ENCODE results near the gene MICAL3.
"Not testable (repeated sequence)": the region's sequence is repeated elsewhere in the genome, so short reads cannot be mapped to it uniquely, and the experiment has no call there.

The MICAL3 gene, protein sequence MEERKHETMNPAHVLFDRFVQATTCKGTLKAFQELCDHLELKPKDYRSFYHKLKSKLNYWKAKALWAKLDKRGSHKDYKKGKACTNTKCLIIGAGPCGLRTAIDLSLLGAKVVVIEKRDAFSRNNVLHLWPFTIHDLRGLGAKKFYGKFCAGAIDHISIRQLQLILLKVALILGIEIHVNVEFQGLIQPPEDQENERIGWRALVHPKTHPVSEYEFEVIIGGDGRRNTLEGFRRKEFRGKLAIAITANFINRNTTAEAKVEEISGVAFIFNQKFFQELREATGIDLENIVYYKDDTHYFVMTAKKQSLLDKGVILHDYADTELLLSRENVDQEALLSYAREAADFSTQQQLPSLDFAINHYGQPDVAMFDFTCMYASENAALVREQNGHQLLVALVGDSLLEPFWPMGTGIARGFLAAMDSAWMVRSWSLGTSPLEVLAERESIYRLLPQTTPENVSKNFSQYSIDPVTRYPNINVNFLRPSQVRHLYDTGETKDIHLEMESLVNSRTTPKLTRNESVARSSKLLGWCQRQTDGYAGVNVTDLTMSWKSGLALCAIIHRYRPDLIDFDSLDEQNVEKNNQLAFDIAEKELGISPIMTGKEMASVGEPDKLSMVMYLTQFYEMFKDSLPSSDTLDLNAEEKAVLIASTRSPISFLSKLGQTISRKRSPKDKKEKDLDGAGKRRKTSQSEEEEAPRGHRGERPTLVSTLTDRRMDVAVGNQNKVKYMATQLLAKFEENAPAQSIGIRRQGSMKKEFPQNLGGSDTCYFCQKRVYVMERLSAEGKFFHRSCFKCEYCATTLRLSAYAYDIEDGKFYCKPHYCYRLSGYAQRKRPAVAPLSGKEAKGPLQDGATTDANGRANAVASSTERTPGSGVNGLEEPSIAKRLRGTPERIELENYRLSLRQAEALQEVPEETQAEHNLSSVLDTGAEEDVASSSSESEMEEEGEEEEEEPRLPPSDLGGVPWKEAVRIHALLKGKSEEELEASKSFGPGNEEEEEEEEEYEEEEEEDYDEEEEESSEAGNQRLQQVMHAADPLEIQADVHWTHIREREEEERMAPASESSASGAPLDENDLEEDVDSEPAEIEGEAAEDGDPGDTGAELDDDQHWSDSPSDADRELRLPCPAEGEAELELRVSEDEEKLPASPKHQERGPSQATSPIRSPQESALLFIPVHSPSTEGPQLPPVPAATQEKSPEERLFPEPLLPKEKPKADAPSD (N-terminal part only)

DNA sequence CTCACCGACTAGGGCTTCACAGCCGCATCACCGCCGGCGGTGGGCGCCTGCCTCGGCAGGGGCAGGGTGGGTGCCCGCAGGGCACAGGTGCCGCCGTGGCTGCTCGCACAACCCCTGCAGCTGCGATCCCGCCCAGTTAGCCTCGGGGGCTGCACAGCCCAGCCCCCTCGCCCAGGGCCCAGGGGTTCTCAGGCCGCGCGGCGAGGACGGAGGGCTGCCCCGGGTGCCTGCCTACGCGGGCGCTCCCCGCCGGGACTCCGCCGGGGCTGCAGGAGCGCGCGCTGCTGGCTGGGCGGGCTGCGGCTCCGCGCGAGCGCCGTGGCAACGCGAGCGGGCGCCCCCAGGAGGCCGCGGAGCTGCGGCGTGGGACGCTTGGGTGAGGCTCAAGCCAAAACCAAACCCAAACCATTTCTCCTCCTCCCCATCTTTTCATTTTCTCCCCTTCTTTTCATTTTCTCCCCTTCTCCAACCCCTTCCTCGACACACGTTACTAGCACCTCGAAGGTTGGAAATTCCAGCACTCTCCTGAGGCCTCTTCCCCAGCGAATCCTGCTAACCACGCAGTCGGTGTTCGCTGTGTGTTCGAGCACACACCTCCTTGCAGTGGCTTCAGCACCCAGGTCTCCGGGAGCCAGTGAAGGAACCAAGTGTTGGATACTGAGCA is at the start of gene MICAL3:
Gene MICAL3 (minus strand): TSS at position 286 of the 664 bp plus-strand sequence. CDS start 117,749 bp downstream, outside the sequence.
- no peak for DNase-seq (ENCODE audit: low read depth in 2 of 2, low spot score in 1 of 2)

DNA sequence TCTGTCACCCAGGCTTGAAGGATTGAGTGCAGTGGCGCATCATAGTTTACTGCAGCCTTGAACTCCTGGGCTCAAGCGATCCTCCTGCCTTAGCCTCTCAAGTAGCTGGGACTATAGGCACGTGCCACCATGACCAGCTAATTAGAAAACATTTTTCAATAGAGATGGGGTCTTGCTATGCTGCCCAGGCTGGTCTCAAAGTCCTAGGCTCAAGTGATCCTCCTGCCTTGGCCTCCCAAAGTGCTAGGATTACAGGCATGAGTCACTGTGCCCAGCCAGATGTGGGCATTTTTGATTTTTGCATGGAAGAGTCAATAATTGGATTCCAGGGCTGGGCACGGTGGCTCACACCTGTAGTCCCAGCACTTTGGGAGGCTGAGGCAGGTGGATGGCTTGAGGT is 49.6 kb upstream of the MICAL3 start:
- DNase-seq (ENCODE audit: low read depth in 2 of 2, low spot score in 1 of 2): not testable (repeated sequence)

DNA sequence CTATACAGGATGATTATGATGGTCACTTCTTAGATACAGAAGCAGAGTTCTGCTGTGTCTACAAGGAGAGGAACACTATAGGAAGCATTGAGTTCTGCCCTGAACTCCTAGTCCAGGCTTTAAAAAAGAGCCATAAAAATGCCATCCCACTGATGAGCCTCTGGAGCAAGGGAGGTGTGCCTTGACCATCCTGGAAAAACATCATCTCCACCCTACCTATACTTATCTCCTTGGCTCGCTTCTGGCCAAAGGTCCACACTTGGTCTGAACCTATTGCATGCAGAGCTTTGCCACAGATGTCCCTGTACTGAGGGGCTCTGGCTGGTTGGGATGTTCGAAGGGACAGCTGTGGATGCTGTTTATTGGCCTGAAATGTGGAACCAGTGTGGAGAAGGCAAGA is 49.1 kb upstream of the MICAL3 start:
- DNase-seq (ENCODE audit: low read depth in 2 of 2, low spot score in 1 of 2): no peak

DNA sequence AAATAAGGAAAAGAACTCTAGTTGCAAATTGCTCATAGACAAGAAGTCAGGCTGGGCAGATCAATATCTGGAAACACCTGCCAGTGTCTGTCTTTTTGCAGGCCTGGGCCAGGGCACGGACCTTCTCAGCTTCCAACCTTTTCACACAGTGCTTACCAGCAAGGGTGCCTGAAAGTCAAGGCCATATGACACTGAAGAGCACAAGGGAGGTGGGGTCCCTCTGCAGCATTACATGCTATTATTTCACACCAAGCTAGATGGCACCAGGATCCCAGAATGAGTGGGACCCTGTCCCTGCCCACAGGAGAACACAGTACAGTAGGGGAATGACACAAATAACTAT is 47.6 kb upstream of the MICAL3 start:
- DNase-seq (ENCODE audit: low read depth in 2 of 2, low spot score in 1 of 2): no peak

DNA sequence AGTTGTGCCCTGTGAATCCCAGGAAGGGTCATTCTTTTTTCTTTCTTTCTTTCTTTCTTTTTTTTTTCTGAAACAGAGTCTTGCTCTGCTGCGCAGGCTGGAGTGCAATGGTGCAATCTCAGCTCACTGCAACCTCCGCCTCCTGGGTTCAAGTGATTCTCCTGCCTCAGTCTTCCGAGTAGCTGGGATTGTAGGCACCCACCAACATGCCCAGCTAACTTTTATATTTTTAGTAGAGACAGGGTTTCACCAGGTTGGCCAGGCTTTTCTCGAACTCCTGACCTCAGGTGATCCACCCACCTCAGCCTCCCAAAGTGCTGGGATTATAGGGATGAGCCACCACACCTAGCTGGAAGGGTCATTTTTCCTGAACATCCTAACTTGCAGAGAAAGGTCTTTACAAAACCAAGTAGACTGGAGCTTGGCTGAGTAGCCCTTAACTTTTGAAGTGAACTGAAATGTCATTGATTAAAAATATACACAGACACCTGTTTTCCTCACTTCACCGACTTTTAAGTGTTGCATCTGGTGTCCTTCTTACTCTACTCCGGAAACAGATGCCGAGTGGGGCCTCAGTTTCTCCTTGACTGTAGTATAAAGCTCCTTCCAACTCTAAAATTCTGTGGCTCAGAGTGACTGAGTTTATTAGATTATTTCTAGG is 47.1 kb upstream of the MICAL3 start:
- not testable (repeated sequence) for DNase-seq (ENCODE audit: low read depth in 2 of 2, low spot score in 1 of 2)

DNA sequence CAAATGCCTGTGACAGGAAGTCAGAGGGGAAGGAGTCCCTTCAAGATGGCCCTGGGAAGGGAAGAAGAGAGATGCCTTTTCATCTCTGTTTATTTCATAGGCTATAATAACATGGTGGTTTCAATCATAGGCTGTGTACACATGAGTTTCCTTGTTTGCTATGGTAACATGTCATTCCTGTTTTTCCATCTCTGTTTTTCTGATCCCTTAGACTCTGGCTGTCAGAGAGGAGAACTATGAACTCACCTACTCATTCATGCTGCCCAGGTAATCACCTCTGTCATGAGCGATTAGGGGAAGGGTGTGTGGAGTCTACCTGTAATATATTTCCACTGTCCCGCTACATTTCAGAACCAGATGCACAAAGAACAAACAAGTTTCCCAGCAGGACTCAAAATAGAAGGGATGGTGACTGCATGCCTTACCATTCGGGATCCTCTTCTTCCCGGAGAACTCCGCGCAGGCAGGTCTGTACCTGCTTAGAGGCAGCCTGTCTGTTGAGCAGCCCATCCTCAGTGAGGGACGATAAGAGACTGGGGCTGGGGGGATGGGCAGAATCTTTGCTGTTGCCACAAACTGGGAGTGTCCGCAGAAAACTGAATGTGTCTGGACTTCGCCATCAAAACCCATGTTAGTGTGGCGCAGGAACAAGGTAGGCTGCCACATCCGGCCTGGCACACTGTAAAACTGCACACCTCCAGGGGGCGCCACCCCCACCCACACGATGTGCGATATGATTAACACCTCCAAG is 46.4 kb upstream of the MICAL3 start:
- DNase-seq (ENCODE audit: low read depth in 2 of 2, low spot score in 1 of 2): no peak

DNA sequence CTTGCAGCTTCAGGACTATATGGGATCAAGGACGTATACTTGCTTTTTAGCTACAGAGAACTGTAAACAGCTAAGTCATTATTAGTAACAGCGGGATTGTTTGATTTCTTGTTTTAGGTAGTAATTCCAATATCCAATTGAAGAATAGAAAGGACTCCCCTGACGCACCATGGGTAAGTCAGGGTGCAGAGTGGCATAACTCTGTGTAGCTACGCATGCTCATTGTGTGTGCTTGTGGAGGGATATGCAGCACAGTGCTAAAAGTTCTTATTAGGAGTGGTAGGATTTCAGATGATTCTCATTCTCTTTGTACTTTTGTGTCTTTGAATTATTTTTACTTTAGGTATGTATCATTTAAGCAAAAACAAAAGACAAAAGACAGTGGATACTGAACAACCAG is 45.7 kb upstream of the MICAL3 start:
- DNase-seq (ENCODE audit: low read depth in 2 of 2, low spot score in 1 of 2): no peak

DNA sequence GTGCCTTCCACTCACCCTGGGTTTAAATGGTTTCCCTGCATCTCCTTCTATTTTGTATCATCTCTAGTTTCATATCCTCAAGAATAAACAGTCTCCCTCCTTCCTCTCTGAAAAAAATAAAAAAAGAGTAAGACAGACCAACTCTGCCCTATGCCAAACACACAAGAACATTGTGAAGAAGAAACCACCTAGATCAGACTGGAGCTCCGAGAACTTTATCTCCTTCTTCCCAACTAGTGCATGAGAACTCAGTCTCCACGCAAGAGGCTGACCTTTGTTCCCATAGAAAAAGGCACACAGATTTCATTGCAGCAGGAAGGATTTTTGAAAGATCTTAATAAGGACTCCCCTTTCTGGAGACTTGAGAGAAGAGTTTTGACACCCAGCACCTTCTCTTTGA is 44.7 kb upstream of the MICAL3 start:
- no peak for DNase-seq (ENCODE audit: low read depth in 2 of 2, low spot score in 1 of 2)

DNA sequence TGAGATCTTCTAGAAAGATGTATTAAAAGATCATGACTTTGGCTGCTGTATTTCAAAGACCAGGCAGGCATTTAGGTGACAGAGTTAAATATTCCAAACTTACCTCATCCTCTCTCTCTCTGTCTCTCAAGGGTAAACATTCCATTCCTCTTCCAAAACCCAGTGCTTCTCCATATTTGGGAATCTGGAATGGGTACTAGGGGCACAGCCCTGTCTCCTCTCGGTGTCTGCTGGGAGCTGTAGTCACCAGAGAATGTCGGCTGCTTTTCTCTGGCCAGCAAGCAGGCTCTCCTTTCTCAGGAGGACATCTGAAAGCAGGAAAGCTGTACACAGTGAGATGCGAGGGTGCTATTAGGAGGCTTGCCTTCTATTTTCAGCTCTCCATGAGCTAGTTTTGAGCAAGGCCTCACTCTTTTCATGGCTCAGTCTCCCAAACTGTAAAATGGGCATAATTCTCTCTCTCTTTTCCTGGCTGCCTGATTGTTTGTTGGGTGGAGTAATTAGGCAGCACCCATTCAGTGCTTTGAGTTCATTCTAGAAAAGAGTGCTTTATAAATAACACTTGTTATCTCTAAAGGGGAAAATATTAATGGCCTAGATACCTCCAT is 44.1 kb upstream of the MICAL3 start:
- no peak for DNase-seq (ENCODE audit: low read depth in 2 of 2, low spot score in 1 of 2)

DNA sequence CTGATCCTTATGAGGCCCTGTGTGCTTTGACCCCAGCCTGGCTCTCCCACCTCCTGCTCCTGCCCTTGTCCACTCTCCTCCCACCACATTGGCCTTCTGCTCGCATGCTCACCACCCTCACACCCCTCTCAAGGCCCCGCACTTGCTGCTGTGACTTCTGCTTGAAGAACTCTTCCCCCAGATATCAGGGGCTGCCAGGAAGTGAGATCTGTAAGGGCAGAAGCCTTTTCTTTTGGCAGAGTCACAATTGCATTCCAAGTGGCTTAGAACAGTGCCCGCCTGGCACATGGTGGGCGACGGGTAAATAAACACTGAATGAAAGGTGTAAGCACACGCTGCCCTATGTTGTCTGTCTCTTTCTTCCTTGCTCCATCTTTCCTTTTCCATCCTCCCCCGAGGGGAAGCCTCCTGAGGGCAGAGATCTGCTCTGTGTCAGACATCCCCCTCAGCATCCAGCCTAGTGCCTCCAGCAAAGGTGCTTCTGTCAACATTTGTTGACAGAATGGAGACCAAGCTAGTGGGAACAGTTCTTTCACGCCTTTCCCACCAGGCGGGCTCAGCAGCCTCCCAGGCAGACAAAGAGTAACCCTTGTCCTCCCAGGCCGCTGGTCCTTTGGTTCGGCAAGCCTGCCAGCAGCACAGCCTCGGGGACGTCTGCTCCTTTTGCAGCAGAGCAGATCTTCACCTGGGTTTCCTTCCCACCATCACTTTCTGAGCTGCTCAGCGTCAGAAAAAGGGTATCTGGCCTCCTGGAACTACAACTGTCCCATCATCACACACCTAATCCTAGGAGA is 43.4 kb upstream of the MICAL3 start:
- no peak for DNase-seq (ENCODE audit: low read depth in 2 of 2, low spot score in 1 of 2)

DNA sequence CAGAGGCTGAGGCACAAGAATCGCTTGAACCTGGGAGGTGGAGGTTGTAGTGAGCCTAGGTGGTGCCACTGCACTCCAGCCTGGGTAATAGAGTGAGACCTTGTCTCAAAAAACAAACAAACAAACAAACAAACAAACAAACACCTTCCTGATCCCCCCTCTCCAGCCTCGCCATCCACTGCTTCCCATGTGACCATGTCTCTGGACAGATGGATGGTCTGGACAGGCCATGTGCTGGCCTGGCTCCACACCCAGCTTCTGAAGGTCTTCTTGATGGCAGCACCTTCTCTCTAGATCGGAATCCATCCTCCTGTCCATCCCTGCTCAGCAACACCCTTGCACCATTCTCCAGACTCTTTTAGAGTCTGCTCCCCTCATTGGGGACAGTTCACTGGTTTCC is 42.8 kb upstream of the MICAL3 start:
- DNase-seq (ENCODE audit: low read depth in 2 of 2, low spot score in 1 of 2): no peak

DNA sequence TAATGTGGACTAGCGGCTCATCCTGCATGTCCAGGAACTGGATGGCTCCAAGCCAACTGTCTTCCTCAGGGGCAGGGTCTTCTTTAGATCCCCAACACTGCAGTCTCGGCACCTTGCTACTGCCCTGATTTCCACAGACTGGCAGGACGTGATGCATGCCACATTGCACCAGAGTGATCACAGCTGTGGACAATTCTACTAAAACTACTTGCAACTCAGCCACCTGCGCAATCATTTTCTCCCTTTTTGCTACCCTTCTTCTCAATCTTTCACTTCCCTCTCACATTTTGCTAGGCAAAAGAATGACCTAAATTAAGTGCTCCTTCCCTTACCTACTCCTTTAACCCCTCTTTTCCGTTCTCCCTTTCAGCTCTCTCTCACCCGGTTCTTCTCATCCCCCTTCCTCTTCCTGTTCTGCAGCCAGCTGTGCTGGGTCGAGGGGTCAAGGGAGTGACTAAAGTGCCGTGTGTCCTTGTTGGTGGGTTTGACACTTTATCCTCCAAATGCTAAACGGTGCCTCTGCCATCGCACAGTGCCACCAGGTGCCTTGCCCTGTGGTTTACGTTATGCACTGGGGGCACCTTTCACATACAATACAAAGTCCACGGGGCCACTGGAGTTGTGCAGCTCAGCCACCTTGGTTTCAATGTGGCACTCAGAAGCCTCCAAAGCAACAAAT is 42.0 kb upstream of the MICAL3 start:
- DNase-seq (ENCODE audit: low read depth in 2 of 2, low spot score in 1 of 2): no peak

DNA sequence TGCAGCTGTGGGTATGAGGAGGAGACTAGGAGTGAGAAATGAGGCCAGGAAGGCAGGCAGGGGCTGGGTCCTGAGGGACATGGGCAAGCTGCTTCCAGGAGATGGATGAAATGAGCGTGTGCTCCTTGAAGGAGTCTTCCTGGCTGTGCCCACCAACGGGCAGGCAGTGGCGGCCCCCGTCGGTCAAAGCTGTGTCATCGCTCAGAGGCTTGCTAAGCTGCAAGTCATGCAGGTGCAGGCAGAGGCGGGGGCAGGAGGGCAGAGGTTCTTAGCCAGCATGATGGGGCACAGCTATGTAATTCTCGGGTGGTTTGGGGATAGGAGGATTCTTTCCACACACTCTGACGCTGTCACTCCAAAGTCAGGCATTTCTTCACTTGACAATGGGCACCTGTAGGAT is 40.9 kb upstream of the MICAL3 start:
- no peak for DNase-seq (ENCODE audit: low read depth in 2 of 2, low spot score in 1 of 2)

DNA sequence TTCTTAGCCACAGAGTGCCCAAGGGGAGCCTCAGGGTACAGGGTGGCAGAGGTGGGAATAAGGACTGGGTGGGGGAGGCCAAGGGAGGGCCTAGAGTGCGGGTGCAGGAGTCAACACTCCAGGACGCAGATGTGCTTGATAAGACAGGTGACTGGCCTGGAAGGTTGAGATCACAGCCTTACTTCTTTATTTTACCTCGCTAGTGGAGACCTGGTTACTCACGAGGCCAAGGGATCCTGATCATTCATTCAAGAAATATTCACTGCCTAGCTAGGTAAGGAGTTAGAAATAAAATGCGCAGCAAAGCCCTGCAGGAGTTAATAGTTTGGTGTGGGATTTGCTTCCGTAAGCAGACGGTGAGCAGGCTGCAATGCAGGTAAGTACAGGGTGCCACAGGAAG is 40.3 kb upstream of the MICAL3 start:
- no peak for DNase-seq (ENCODE audit: low read depth in 2 of 2, low spot score in 1 of 2)

DNA sequence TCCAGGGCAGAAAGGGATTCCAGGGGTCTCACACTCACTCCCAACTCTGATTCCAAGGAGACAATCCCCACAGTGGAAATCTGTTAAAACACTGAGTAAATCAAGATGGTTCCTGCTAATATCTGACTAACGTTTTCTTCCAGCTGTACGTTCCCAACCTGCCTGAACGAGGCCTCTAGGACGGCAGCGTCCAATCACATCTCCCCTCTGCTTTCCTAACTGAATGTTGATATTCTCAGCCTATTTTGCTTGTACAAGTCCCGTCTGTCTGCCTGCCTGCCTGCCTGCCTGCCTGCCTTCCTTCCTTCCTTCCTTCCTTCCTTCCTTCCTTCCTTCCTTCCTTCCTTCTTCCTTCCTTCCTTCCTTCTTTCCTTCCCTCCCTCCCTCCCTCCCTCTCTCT is 39.4 kb upstream of the MICAL3 start:
- not testable (repeated sequence) for DNase-seq (ENCODE audit: low read depth in 2 of 2, low spot score in 1 of 2)

DNA sequence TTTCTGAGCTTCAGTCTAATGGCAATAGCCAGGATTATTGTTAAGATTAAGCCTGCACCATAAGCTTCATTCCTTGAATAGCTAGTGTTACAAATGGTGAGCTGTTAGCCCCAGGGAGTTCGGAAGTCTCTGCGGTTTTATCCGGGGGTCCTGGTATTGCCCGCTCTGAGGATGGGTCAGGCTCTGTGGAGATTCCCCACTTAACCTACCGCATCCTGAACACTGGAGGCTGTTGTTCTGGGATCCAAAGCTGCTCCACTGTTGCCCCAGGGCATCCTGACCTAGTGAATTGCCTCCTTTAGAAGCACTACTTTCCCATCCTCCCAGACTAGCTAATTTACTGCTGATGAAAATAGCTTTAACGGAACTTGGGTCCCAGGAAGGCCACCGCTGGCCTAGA is 38.9 kb upstream of the MICAL3 start:
- no peak for DNase-seq (ENCODE audit: low read depth in 2 of 2, low spot score in 1 of 2)

DNA sequence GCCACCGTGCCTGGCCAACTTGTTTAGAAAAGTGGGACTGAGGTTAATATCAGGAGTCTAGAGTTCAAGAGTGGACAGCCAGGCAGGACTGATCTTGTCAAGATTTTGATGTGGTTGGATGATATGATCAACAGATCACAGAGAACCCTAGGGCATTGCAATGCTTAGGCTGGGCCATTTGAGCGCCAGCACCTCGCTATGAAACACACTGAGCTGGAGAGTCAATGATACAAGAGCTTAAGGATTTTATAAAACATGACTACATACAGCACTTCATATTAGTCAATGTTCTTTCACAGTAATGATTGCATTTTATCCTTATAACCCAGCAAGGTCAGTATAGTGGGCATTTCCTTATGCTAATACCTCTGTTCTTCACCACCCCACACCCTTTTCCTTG is 38.1 kb upstream of the MICAL3 start:
- no peak for DNase-seq (ENCODE audit: low read depth in 2 of 2, low spot score in 1 of 2)
